HG02938 (cell line): Measurements from ENCODE around the gene DHX57.

ENCODE experiments used
- ATAC-seq: cut with Tn5 transposase; IDR thresholded peaks from one replicate; pipeline ENCODE4 v1.9.1; 2021; ENCODE audit warnings: mild to moderate bottlenecking, moderate library complexity; ENCODE audit not compliant: unreplicated experiment

Gene DHX57, protein sequence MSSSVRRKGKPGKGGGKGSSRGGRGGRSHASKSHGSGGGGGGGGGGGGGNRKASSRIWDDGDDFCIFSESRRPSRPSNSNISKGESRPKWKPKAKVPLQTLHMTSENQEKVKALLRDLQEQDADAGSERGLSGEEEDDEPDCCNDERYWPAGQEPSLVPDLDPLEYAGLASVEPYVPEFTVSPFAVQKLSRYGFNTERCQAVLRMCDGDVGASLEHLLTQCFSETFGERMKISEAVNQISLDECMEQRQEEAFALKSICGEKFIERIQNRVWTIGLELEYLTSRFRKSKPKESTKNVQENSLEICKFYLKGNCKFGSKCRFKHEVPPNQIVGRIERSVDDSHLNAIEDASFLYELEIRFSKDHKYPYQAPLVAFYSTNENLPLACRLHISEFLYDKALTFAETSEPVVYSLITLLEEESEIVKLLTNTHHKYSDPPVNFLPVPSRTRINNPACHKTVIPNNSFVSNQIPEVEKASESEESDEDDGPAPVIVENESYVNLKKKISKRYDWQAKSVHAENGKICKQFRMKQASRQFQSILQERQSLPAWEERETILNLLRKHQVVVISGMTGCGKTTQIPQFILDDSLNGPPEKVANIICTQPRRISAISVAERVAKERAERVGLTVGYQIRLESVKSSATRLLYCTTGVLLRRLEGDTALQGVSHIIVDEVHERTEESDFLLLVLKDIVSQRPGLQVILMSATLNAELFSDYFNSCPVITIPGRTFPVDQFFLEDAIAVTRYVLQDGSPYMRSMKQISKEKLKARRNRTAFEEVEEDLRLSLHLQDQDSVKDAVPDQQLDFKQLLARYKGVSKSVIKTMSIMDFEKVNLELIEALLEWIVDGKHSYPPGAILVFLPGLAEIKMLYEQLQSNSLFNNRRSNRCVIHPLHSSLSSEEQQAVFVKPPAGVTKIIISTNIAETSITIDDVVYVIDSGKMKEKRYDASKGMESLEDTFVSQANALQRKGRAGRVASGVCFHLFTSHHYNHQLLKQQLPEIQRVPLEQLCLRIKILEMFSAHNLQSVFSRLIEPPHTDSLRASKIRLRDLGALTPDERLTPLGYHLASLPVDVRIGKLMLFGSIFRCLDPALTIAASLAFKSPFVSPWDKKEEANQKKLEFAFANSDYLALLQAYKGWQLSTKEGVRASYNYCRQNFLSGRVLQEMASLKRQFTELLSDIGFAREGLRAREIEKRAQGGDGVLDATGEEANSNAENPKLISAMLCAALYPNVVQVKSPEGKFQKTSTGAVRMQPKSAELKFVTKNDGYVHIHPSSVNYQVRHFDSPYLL (N-terminal part only)

DNA sequence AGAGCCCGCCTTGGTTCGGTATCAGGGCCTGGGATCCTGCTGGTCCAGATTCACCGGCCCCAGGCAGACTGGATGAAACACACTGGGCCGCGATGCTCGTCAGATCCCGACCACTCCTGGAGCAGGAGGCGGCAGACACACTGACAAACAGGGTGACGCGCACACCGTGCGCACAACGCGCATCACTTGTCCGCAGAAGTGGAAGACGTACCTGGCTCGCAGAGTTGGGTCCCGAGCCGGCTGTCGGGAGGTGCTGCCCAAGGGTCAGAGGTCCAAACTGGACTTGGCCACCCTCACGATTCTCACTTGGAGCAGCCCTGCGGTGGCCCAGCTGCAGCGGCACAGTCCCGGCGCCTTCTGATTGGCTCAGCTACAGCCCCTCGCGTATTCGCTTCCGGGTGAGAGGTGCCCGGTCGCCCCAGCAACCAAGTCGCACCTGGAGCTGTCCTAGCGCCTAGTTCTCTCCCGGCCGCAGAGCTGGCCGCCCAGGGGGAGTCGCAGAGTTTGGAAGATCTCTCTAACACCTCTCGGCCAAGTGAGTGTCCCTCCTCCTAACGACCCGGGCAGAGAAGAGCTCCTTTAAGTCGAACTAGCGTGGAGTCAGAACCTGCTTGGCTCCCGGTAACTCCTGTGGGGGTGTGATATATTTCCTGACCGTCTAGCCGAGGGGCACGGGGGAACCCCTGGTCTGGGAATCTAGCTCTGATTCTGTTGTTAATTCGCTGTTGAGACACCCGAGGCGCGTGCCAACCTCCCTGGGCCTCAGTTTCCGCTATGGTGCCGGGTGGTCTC lies at the start of gene DHX57, which contains the start of gene MORN2:
Gene DHX57 (minus strand): TSS at position 359 of the 792 bp plus-strand sequence. CDS start 7,529 bp downstream, outside the sequence.
Gene MORN2 (plus strand): TSS at position 401 of the 792 bp plus-strand sequence.
- ATAC-seq = peak; percentile 99

DNA sequence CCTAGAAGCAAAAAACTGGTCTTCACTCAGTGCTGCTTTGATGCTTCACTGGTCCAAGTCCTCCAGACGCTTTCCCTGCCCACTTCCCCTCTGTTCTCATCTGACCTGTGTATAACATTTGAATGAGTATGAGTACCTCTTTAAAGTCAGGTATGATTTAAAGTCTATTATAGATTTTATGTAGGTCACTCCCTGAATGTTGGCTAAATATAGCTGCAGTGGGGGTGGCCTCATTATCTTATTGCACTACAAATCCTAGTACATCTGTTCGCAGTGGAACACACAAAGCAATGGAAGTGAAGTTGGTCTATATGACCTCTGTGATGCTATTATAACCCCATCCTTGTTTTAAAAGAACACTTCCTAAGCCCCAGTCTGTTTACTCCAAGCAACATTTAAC lies 47.2 kb upstream of the DHX57 start:
- no peak for ATAC-seq

DNA sequence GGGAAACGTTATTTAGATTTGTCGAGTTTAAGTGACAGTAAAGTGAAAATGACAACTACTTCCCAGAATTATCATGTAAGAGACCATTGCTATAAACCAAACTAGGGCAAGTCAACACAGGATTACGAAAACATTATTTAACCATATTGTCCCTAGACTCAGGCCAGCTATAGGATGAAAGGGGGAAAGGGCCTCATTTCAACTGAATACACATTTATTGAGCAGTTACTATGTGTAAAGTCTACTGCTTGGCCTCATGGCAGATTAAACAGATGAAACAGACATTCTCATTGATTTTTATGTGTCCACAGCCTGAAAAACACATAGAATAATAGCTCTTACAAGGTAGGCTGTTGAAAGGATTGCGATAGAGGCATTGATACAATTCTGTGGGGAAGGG lies 46.7 kb upstream of the DHX57 start:
- no peak for ATAC-seq

DNA sequence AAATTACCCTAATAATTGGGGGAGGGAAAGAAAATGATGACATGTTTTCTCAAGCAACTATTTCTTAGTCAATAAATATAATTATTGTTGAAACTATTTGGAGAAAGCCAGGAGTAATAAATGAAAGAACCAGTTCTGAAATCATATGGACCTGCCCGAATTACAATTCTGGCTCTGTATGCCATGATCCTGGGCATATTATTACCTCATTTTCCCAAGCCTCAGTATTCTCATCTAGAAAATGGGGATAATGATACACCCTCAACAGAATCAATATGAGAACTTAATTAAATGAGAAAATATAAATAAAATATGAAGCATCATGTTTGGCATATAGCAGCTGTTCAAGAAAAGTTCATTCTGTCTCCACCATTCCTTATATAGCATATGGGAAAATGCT lies 36.9 kb upstream of the DHX57 start:
- ATAC-seq = no peak

DNA sequence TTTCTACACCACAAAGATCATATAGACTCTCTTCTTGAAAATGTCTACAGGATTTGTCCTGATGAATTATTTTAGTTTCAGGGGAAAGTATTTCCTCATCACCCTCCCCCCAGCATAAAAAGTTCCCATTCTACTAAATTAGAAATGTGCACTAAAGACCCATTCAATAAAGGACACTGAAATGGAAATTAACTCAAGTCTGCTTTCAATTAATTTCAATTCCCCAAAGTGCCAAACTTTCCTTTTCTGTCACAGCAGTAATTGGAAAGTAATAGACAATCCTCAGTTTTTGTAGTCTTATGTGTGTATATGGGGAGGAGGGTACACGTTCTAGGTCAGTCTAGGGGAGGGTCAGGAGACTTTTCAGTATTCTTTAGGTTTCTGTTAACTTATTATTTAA lies 35.5 kb upstream of the DHX57 start:
- no peak for ATAC-seq

DNA sequence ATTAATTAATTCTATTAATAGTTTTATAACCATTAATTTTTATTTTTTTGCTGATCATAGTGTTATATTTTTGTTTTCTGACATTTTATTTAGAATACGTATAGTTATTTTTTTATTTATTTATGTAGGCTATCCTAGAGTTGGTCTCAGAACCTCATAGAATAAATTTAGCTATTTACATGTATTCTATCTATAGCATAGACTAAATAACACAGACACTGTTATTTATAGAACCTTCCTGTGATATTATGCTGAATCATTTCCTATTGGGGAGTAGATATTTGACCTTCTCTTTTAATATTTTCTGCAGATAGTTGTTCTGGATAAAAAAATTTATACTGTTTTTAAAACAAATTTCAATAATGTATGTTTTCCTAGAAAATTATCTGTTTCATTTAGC lies 34.1 kb upstream of the DHX57 start:
- ATAC-seq = no peak

DNA sequence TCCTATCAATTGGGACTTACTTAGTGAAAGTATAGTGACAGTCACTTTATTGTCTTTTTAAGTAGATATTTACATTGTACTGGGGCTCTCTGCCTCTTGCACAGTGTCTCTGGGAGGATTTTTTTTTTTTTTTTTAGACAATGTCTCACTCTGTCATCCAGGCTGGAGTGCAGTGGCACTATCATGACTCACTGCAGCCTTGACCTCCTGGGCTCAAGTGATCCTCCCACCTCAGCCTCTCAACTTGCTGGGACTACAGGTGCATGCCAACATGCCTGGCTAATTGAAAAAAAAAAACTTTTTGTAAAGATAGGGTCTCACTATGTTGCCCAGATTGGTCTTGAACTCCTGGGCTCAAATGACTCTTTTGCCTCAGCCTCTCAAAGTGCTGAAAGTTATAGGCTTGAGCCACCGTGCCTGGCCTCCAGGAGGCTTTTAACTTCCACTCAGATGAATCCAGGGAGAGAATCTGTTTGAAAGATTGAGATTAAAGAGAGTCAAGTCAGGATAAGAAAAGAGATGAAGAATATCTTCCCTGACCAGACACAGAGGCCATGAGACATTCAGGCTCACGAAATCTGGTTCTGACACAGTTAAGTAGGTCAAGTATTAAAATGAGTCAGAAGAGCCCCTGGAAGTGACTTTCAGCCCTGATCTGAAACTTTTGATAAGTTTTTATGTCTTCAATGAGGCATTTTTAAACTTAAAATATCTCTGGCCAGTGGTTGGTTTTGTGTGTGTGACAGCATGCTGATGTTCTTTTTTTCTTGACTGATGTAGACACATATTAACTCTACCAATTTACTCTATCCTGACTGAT lies 32.2 kb upstream of the DHX57 start:
- ATAC-seq = peak; percentile 90

DNA sequence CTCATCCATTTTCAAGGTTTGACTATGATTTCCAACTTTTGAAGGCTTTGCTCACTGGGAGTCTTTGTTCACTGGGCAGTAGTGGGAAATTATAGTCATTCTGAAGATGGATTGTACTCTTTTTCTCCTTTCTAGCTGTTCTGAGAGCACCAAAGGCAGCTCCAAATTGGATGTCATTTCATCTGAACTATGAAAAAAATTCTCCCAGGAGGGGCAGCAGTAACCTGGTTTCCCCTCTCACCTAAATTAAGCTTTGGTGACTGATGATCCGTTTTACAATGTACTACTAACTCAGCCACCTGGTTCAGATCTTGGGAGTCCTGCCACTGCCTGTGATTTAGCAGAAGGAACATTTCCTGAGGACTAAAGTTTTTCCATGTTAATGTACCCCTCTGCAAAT lies 31.5 kb upstream of the DHX57 start:
- no peak for ATAC-seq

DNA sequence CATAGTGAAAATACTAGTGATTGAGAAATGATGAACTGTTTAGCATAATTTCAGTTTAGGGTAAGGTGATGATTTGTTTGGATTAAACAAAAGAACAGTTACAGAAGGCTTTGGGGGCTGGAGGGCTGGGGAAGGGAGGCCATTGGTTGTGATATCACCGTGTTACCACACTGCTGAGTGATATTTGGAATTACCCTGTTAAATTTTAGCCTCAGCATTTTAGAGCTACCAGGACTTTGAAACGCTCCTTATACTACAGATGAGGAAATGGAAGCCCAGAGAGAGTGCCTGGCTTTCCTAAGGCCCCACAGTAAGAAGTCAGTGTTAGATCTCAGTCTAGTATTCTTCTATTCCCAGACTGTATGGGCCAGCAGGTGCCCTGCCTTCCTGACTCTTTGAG lies 29.5 kb upstream of the DHX57 start:
- no peak for ATAC-seq

DNA sequence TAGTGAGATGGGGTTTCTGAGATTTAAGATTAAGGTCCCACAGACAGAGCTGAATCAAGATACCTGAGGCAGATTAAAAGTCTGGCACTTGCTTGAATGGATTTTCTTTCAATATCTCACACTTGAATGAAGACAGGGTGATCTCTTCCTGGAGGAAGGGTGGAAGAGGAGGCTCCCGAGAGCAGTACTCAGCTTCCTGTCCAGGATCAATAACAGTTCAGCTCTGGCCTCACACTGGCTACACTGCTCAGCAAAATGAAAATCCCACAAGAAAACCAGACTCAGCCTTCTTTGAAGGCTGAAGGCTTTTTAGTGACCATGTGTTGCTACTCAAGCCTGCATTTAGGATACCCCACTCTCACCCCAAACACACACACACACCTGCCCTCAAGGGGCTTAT lies 25.0 kb upstream of the DHX57 start:
- no peak for ATAC-seq

DNA sequence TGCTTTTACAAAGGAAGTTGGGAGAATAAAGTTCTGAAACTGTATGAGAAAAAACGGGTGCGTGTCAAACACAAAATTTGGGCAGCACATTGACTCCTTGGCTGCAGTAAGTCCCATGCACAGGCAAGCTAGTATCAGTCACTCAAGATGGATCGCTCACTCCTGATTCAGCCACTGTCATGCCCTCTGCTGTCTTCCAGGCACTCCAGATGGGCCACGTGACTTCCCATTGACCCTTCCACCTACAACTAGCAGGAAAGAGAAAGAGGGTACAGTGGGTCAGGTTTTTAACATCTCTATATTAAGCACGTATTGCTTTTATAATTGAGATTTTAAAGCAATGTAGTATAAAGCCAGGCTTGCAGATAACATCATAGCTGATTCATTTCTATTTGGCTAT lies 22.5 kb upstream of the DHX57 start:
- ATAC-seq = no peak

DNA sequence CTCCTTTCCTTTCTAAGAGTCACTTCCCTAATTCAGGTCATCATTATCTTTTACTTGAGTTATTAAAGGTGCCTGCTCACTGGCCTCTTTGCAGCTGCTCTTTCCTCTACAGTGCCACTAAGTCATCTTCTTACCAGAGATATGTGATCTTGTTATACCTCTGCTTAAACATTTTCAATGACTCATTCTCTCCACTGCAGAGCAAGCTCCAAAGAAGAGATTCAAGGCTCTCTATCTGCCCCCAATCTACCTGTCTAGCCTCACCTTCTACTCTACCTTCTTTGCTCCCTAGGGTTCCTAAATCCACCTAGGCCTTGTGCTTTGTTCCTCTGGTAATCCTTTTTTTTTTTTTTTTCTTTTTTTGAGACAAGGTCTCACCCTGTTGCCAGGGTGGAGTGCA lies 17.1 kb upstream of the DHX57 start:
- ATAC-seq = no peak

DNA sequence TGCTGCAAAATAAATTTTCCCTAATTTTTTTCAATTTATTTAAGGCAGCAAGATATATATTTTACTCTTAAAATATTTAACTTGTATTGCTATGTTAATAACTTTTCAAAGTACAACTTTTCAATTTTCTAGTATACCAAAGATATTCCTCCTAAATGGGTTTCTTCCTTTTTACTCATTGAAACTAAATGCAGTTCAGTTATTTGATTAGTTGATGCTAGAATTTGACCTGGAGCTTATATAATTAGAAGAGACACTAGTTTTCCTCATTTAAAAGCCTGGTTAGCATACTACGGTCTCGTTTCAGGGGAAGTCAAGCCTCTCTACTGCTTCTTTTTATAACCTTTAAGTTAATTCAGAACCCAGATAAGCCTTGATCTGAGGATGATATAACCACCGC lies 13.8 kb upstream of the DHX57 start, which contains the start of gene ARHGEF33:
Gene ARHGEF33 (plus strand): TSS at position 301 of the 400 bp plus-strand sequence. CDS start 29,573 bp downstream, outside the sequence.
- no peak for ATAC-seq

DNA sequence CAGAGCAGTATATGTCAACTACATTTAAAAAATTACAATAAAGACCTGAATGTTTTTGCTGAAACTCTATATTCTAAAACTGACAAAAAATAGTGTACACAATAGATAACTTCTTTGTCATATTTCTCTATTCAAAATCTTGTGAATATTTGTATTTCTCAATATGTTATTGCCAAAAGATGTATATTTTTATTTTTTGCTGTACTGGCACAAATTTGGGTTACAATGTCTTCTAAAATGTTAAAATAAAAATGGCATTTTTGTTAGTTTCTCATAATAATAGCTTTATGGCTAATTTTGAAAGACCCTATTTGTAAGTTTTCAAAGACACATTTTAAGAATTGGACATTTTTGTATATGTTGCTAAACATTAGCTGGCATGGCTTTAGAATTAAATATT lies 13.3 kb upstream of the DHX57 start:
- ATAC-seq = no peak

DNA sequence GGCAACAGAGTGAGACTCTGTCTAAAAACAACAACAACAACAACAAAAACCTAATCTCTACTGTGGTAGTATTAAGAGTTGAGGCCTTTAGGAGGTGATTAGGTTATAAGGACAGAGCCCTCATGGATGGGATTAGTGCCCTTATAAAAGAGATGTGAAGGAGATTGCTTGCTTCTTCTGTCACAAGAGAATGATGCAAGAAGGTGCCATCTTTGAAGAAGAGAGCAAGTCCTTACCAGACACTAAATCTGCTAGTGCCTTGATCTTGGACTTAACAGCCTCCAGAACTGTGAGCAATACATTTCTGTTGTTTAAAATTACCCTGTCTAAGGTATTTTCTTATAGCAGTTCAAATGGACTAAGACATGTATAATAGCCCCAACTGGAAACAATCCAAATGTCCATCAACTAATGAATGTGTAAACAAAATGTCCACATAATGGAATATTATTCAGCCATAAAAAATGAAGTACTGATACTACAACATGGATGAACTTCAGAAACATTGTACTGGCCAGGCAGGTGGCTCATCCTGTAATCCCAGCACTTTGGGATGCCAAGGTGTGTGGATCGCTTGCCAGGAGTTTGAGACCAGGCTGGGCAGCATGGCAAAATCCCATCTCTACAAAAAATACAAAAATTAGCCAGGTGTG lies 12.3 kb upstream of the DHX57 start:
- ATAC-seq = no peak

DNA sequence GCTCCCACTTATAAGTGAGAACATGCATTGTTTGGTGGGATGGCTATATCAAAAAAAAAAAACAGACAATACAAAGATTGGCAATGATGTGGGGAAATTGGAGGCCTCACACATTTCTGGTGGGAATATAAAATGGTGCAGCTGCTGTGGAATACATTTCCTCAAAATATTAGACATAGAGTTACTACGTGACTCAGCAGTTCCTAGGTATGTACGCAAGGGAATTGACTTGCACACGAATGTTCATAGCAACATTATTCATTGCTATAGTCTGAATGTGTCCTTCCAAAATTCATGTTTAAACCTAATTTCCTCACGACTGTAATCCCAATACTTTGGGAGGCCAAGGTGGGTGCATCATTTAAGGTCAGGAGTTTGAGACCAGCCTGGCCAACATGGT lies 11.6 kb upstream of the DHX57 start:
- ATAC-seq = no peak

DNA sequence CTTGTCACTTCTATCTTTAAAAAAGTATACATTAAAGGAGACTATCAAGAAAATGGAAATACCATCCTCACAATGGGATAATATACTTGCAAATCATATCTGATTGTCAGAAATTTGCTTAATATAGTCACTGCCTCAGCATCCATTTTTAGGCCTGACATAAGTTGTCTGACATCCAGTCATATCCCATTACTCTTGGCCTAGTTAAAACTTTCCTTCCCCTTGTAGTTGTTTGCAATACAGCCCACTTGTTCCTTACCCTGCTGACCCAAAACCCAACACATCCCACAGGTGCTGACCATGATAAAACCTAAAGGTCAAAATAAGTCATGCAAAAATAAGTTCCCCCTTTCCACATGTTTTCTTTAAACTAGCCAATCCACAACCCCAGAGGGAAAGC lies 10.3 kb upstream of the DHX57 start:
- no peak for ATAC-seq

DNA sequence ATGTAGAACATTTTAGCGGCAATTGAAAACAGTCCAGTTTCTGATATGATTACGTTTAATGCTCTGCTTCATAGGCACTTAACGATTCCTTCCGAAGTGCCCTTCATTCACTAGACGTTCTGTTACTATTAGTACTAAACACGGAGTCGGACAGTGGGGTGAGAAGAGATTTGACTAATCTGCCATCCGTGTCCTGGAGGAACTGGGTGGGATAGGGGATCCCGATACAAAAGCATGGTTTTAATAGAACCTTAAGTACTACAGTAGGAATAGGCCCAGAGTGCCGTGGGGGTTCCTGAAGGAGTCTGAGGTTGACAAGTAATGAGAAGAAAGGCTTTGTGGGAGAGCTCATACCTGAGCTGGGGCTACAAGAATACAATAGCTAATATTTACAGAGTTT lies 673 bp upstream of the DHX57 start:
- ATAC-seq = no peak

DNA sequence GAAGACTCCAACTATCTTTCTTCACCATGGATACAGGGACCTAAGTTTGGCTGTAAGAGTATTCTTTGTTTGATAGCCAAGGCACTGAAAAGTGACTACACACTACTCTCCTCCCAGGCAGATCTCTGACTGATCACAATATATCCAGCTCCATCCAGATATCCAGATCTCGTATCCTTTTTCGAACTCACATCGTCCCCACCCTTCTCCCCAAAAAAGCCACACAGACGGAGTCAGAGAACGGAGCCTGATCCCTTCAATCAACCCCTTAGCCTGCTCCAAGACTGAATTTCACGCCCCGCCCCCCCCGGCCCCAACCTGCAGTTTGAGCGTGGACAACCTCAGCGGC lies 533 bp downstream of the DHX57 start:
- ATAC-seq = no peak
